HepG2 (cell line): ENCODE results near the gene ACER2.

ENCODE experiments used
- CTCF ChIP-seq: sonication (generic); formaldehyde crosslinking; IDR thresholded peaks from 2 replicates; pipeline ENCODE4 v1.5.0; 2020; ENCODE audit warnings: mild to moderate bottlenecking, missing genetic modification reagents, moderate library complexity
- ETV5 ChIP-seq: IDR thresholded peaks from 2 replicates; pipeline ENCODE4 v1.6.1; 2018; ENCODE audit warnings: missing biosample characterization, missing genetic modification reagents, inconsistent platforms, borderline replicate concordance
- GATAD1 ChIP-seq: IDR thresholded peaks from 2 replicates; pipeline ENCODE4 v1.6.1; 2016; ENCODE audit warnings: missing genetic modification reagents, missing compliant biosample characterization
- HDAC2 ChIP-seq: sonication (generic); formaldehyde crosslinking; IDR thresholded peaks from 2 replicates; pipeline ENCODE4 v1.4.0; 2020; ENCODE audit warnings: missing genetic modification reagents
- MIXL1 ChIP-seq: IDR thresholded peaks from 2 replicates; pipeline ENCODE4 v1.6.1; 2016
- PBX3 ChIP-seq: sonication (generic); formaldehyde crosslinking; IDR thresholded peaks from 2 replicates; pipeline ENCODE4 v1.8.1; 2023; ENCODE audit warnings: missing genetic modification reagents, inconsistent platforms, borderline replicate concordance
- ZNF451 ChIP-seq: sonication (generic); formaldehyde crosslinking; IDR thresholded peaks from 2 replicates; pipeline ENCODE4 v1.5.0; 2020; ENCODE audit warnings: mild to moderate bottlenecking, missing genetic modification reagents
- ZNF549 ChIP-seq: sonication (generic); formaldehyde crosslinking; IDR thresholded peaks from 2 replicates; pipeline ENCODE4 v1.5.0; 2020; ENCODE audit warnings: missing genetic modification reagents

- TF ChIP-seq ZNF549 = no peak
- no peak for TF ChIP-seq MIXL1 (CRISPR knock-in tag)
- no peak for TF ChIP-seq PBX3
- TF ChIP-seq ETV5 (CRISPR knock-in tag) = no peak
- TF ChIP-seq CTCF = no peak
- TF ChIP-seq GATAD1 = no peak
- TF ChIP-seq HDAC2 (CRISPR knock-in tag) = no peak
- no peak for TF ChIP-seq ZNF451
Observed at GRCh38 chr9:19432473-19432872, 23.7 kb downstream of the ACER2 start.
